H9 (cell line): Measurements from ENCODE around the gene NCOA1. TPM values are rescaled to one million over a fixed set of nuclear protein-coding genes. Genes with fewer than 3 reads are reported as not detected.

Experiments
- DNase-seq: peaks from one replicate; pipeline ENCODE4 v3.0.0-alpha.2; 2017
- H2AFZ ChIP-seq: one replicate; pipeline ENCODE4 v1.6.1; 2013; ENCODE audit warnings: mild to moderate bottlenecking, low read length, control low read depth, moderate library complexity
- H2AK5ac ChIP-seq: 2 replicates; pipeline ENCODE4 v1.6.1; 2013; ENCODE audit warnings: low read length, control low read depth, mixed read lengths; ENCODE audit not compliant: insufficient read length
- H2BK120ac ChIP-seq: one replicate; pipeline ENCODE4 v1.6.1; 2013; ENCODE audit warnings: low read depth, mild to moderate bottlenecking, low read length, control low read depth, inconsistent platforms; ENCODE audit not compliant: poor library complexity, severe bottlenecking
- H2BK12ac ChIP-seq: 2 replicates; pipeline ENCODE4 v1.6.1; 2013; ENCODE audit warnings: low read length, control low read depth, mixed read lengths, low read depth; ENCODE audit not compliant: insufficient read length
- H2BK15ac ChIP-seq: 2 replicates; pipeline ENCODE4 v1.6.1; 2013; ENCODE audit warnings: low read depth, low read length, control low read depth
- H2BK20ac ChIP-seq: one replicate; pipeline ENCODE4 v1.6.1; 2013; ENCODE audit warnings: low read depth, mild to moderate bottlenecking, low read length, control low read depth, inconsistent platforms; ENCODE audit not compliant: poor library complexity, severe bottlenecking
- H2BK5ac ChIP-seq: 2 replicates; pipeline ENCODE4 v1.6.1; 2013; ENCODE audit warnings: low read length, control low read depth, mixed read lengths; ENCODE audit not compliant: insufficient read length
- H3K14ac ChIP-seq: 2 replicates; pipeline ENCODE4 v1.6.1; 2013; ENCODE audit warnings: low read length, control low read depth; ENCODE audit not compliant: insufficient read depth
- H3K18ac ChIP-seq: 2 replicates; pipeline ENCODE4 v1.6.1; 2013; ENCODE audit warnings: low read depth, mild to moderate bottlenecking, mixed read lengths, low read length, control low read depth; ENCODE audit not compliant: insufficient read length
- H3K23ac ChIP-seq: 2 replicates; pipeline ENCODE4 v1.6.1; 2013; ENCODE audit warnings: low read length, control low read depth, mixed read lengths, low read depth; ENCODE audit not compliant: insufficient read length
- H3K23me2 ChIP-seq: 2 replicates; pipeline ENCODE4 v1.6.1; 2013; ENCODE audit warnings: low read depth, mild to moderate bottlenecking, mixed read lengths, low read length, control low read depth; ENCODE audit not compliant: insufficient read length, poor library complexity, severe bottlenecking
- H3K27ac ChIP-seq: 2 replicates; pipeline ENCODE4 v1.5.1; 2013; ENCODE audit warnings: low read length, control low read depth, mixed read lengths, low read depth; ENCODE audit not compliant: insufficient read length
- H3K27me3 ChIP-seq: 2 replicates; pipeline ENCODE4 v1.6.1; 2013; ENCODE audit warnings: low read length, control low read depth, inconsistent platforms; ENCODE audit not compliant: insufficient read depth
- H3K4ac ChIP-seq: 2 replicates; pipeline ENCODE4 v1.6.1; 2013; ENCODE audit warnings: low read depth, mild to moderate bottlenecking, control low read depth, inconsistent platforms, low read length, moderate library complexity
- H3K4me1 ChIP-seq: 2 replicates; pipeline ENCODE4 v1.6.1; 2013; ENCODE audit warnings: low read length, control low read depth, inconsistent platforms; ENCODE audit not compliant: insufficient read depth
- H3K4me2 ChIP-seq: 2 replicates; pipeline ENCODE4 v1.6.1; 2013; ENCODE audit warnings: low read length, control low read depth, mixed read lengths; ENCODE audit not compliant: insufficient read length, insufficient read depth
- H3K56ac ChIP-seq: 2 replicates; pipeline ENCODE4 v1.6.1; 2013; ENCODE audit warnings: low read depth, mild to moderate bottlenecking, mixed read lengths, low read length, control low read depth; ENCODE audit not compliant: insufficient read length
- H3K79me1 ChIP-seq: 2 replicates; pipeline ENCODE4 v1.6.1; 2013; ENCODE audit warnings: low read depth, mild to moderate bottlenecking, moderate library complexity, low read length, control low read depth, inconsistent platforms; ENCODE audit not compliant: insufficient read depth, poor library complexity, severe bottlenecking
- H3K79me2 ChIP-seq: 2 replicates; pipeline ENCODE4 v1.6.1; 2013; ENCODE audit warnings: low read length, control low read depth, inconsistent platforms; ENCODE audit not compliant: insufficient read depth
- H3K9ac ChIP-seq: 2 replicates; pipeline ENCODE4 v1.6.1; 2013; ENCODE audit warnings: low read length, control low read depth, mixed read lengths; ENCODE audit not compliant: insufficient read length; ENCODE audit errors: extremely low read depth
- H3K9me3 ChIP-seq: one replicate; pipeline ENCODE4 v1.6.1; 2013; ENCODE audit warnings: low read depth, low read length, inconsistent platforms; ENCODE audit not compliant: control insufficient read depth
- H3T11ph ChIP-seq: one replicate; pipeline ENCODE4 v1.6.1; 2013; ENCODE audit warnings: mild to moderate bottlenecking, low read length, control low read depth, inconsistent platforms
- H4K20me1 ChIP-seq: one replicate; pipeline ENCODE4 v1.6.1; 2013; ENCODE audit not compliant: control insufficient read depth, insufficient read length, insufficient read depth
- H4K5ac ChIP-seq: 2 replicates; pipeline ENCODE4 v1.6.1; 2013; ENCODE audit warnings: low read depth, mild to moderate bottlenecking, mixed read lengths, low read length, control low read depth; ENCODE audit not compliant: insufficient read length
- H4K8ac ChIP-seq: replicated peaks from 2 replicates; pipeline ENCODE4 v1.6.1; 2013; ENCODE audit warnings: low read length, control low read depth, mixed read lengths, low read depth; ENCODE audit not compliant: insufficient read length
- H4K91ac ChIP-seq: 2 replicates; pipeline ENCODE4 v1.6.1; 2013; ENCODE audit warnings: low read depth, mild to moderate bottlenecking, moderate library complexity, mixed read lengths, low read length, control low read depth; ENCODE audit not compliant: insufficient read length
- H3K27ac Mint-ChIP-seq, 3 experiments: 2 replicates in 2 of 3; 3 replicates in 1 of 3; pipeline ENCODE4 v1.8.0; 2020 to 2021; ENCODE audit warnings: mixed read lengths in 3 of 3, mild to moderate bottlenecking in 1 of 3, moderate library complexity in 1 of 3
- H3K27me3 Mint-ChIP-seq: 2 replicates; pipeline ENCODE4 v1.8.0; 2021; ENCODE audit warnings: low read depth, mild to moderate bottlenecking, moderate library complexity, mixed read lengths
- H3K36me3 Mint-ChIP-seq, 3 experiments: 2 replicates in 2 of 3; 3 replicates in 1 of 3; pipeline ENCODE4 v1.8.0; 2020 to 2021; ENCODE audit warnings: low read depth in 3 of 3, mixed read lengths in 3 of 3; ENCODE audit not compliant: insufficient read depth in 1 of 3
- H3K4me1 Mint-ChIP-seq, 2 experiments: 2 replicates each; pipeline ENCODE4 v1.8.0; 2020; ENCODE audit warnings: mixed read lengths in 2 of 2
- H3K4me3 Mint-ChIP-seq, 2 experiments: 2 replicates in 1 of 2; 3 replicates in 1 of 2; pipeline ENCODE4 v1.8.0; 2020 to 2021; ENCODE audit warnings: mild to moderate bottlenecking in 2 of 2, mixed read lengths in 2 of 2, moderate library complexity in 1 of 2
- H3K9me3 Mint-ChIP-seq, 2 experiments: 2 replicates in 1 of 2; 3 replicates in 1 of 2; pipeline ENCODE4 v1.8.0; 2020; ENCODE audit warnings: mild to moderate bottlenecking in 2 of 2, mixed read lengths in 2 of 2, moderate library complexity in 1 of 2
- WGBS: extraction: QIAGEN DNeasy Blood & Tissue Kit; methylation state at CpG from one replicate; pipeline ENCODE4 v1.1.7; 2013; ENCODE audit warnings: missing lambda C conversion rate, low lambda C conversion rate, mixed read lengths; ENCODE audit not compliant: insufficient read length; ENCODE audit errors: extremely low coverage; 5-methylcytosine and 5-hydroxymethylcytosine counted together
- total RNA-seq: library from RNA; stranded (reverse); gene quantifications from 2 replicates; pipeline ENCODE4 v1.2.1, GENCODE V29; 2021
- TF ChIP-seq, protein P1 (sequence below): fragments of 200-600 bp; sonication (generic); conservative IDR thresholded peaks from 3 replicates; pipeline ENCODE4 v1.8.0; 2021; ENCODE audit warnings: antibody characterized with exemption, mild to moderate bottlenecking

Gene NCOA1
- total RNA-seq, 1 experiment from 2014 or later, result 14.8 TPM

DNA sequence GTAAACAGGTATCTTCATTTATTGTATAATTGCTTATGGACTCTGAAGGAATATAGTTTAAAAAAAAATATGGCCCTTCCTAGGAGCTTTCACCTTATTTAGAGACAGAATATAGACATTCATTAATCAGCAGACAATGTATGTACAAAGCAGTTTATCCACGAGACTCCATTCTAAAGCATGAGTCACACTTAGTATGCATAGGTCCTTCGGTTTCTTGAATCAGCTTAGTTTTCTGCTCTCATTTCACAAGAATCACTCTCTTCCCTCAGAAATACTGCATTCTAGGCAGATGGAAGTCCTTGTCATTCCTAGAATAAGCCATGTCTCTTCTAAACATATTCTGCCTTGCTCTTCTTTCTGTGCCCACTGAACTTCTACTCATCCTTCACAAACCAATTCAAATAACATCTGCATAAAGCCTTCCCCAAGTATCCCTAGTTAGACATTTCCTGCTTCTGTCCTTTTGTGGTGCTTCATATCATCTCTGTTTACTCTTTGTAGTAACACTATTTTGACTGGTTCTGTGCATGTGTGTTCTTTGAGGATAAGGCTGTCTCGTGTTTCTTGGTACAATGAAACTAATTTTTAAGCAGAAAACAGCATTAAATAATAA, 217.6 kb downstream of the NCOA1 start:
- Mint-ChIP-seq H3K4me1 (peaks cover 10 to 12% of the 10 kb centered on the region in 2 experiments), H3K36me3 (no peaks in the 10 kb centered on the region), H3K9me3 (no peaks in the 10 kb centered on the region), H3K27me3 (no peaks in the 10 kb centered on the region), H3K27ac (no peak overlapping the region), H3K4me3 (no peak overlapping the region)
- Histone ChIP-seq H3K23me2 (no peaks in the 10 kb centered on the region), H2BK12ac (no peak overlapping the region), H3K79me1 (no peaks in the 10 kb centered on the region), H3K9ac (no peak overlapping the region), H2BK20ac (no peak overlapping the region), H3K4ac (no peak overlapping the region), H2BK15ac (no peak overlapping the region), H2BK120ac (no peak overlapping the region), H3K27me3 (no peaks in the 10 kb centered on the region), H3K9me3 (no peaks in the 10 kb centered on the region), H4K20me1 (no peaks in the 10 kb centered on the region), H2BK5ac (no peak overlapping the region), H3K79me2 (no peaks in the 10 kb centered on the region), H3K27ac (no peak overlapping the region), H4K8ac (no peak overlapping the region), H3K14ac (no peak overlapping the region), H3K23ac (no peak overlapping the region), H4K5ac (no peak overlapping the region), H3K4me1 (no peaks in the 10 kb centered on the region), H3T11ph (no peak overlapping the region), H3K18ac (no peak overlapping the region), H4K91ac (no peak overlapping the region), H2AK5ac (no peak overlapping the region), H3K4me2 (no peak overlapping the region), H3K56ac (no peak overlapping the region), H2AFZ (no peak overlapping the region)
- no CpG with 5 or more reads among the region's 3 CpGs for WGBS
- no peak for DNase-seq
- TF ChIP-seq, protein P1, sequence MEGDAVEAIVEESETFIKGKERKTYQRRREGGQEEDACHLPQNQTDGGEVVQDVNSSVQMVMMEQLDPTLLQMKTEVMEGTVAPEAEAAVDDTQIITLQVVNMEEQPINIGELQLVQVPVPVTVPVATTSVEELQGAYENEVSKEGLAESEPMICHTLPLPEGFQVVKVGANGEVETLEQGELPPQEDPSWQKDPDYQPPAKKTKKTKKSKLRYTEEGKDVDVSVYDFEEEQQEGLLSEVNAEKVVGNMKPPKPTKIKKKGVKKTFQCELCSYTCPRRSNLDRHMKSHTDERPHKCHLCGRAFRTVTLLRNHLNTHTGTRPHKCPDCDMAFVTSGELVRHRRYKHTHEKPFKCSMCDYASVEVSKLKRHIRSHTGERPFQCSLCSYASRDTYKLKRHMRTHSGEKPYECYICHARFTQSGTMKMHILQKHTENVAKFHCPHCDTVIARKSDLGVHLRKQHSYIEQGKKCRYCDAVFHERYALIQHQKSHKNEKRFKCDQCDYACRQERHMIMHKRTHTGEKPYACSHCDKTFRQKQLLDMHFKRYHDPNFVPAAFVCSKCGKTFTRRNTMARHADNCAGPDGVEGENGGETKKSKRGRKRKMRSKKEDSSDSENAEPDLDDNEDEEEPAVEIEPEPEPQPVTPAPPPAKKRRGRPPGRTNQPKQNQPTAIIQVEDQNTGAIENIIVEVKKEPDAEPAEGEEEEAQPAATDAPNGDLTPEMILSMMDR, result no peak
